GM23338 (cell line): ENCODE results near the gene TERC. TPM values are rescaled to one million over a fixed set of nuclear protein-coding genes. Genes with fewer than 3 reads are reported as not detected.

Experiments
- ATAC-seq: fragments of 200-7000 bp; cut with Tn5 transposase; 3 replicates; pipeline ENCODE4 v1.9.1; 2020
- DNase-seq: peaks from one replicate; pipeline ENCODE4 v3.0.0-alpha.2; 2015; ENCODE audit warnings: low spot score
- H2AFZ ChIP-seq: fragments of 200-600 bp; sonication (generic); 2 replicates; pipeline ENCODE4 v1.8.0; 2016; ENCODE audit warnings: antibody characterized with exemption, mild to moderate bottlenecking, moderate library complexity
- H3F3A ChIP-seq: fragments of 200-600 bp; sonication (generic); replicated peaks from 2 replicates; pipeline ENCODE4 v1.8.0; 2017; ENCODE audit warnings: antibody characterized with exemption, mixed run types, low read depth
- H3K27ac ChIP-seq: fragments of 200-600 bp; sonication (generic); 2 replicates; pipeline ENCODE4 v1.6.1; 2016; ENCODE audit warnings: low read depth
- H3K27me3 ChIP-seq: fragments of 200-600 bp; sonication (generic); 2 replicates; pipeline ENCODE4 v1.8.0; 2016; ENCODE audit warnings: mild to moderate bottlenecking, mixed run types, moderate library complexity; ENCODE audit not compliant: insufficient read depth
- H3K36me3 ChIP-seq: fragments of 200-600 bp; sonication (generic); 2 replicates; pipeline ENCODE4 v1.8.0; 2016; ENCODE audit warnings: mild to moderate bottlenecking; ENCODE audit not compliant: insufficient read depth
- H3K4me1 ChIP-seq: fragments of 200-600 bp; sonication (generic); 2 replicates; pipeline ENCODE4 v1.8.0; 2016; ENCODE audit warnings: mild to moderate bottlenecking, moderate library complexity; ENCODE audit not compliant: insufficient read depth
- H3K4me2 ChIP-seq: fragments of 200-600 bp; sonication (generic); 2 replicates; pipeline ENCODE4 v1.7.1; 2017; ENCODE audit warnings: mixed run types
- H3K4me3 ChIP-seq: fragments of 200-600 bp; sonication (generic); 2 replicates; pipeline ENCODE4 v1.6.1; 2016; ENCODE audit warnings: mixed run types
- H3K79me2 ChIP-seq: fragments of 200-600 bp; sonication (generic); replicated peaks from 2 replicates; pipeline ENCODE4 v1.8.0; 2017; ENCODE audit warnings: mild to moderate bottlenecking; ENCODE audit not compliant: insufficient read depth
- H3K9me2 ChIP-seq: fragments of 200-600 bp; sonication (generic); 2 replicates; pipeline ENCODE4 v1.8.0; 2017; ENCODE audit not compliant: insufficient read depth
- H4K20me1 ChIP-seq: fragments of 200-600 bp; sonication (generic); replicated peaks from 2 replicates; pipeline ENCODE4 v1.8.0; 2017; ENCODE audit warnings: mild to moderate bottlenecking; ENCODE audit not compliant: insufficient read depth
- H3K27ac Mint-ChIP-seq: 2 replicates; pipeline ENCODE4 v1.8.0; 2020; ENCODE audit warnings: inconsistent platforms, mild to moderate bottlenecking, moderate library complexity, mixed read lengths
- H3K27me3 Mint-ChIP-seq: 3 replicates; pipeline ENCODE4 v1.8.0; 2022; ENCODE audit warnings: low read depth, mild to moderate bottlenecking, moderate library complexity, mixed read lengths, inconsistent platforms; ENCODE audit not compliant: insufficient read depth, poor library complexity
- H3K36me3 Mint-ChIP-seq: 3 replicates; pipeline ENCODE4 v1.8.0; 2021; ENCODE audit warnings: low read depth, mild to moderate bottlenecking, inconsistent platforms, moderate library complexity, mixed read lengths
- H3K4me1 Mint-ChIP-seq: 3 replicates; pipeline ENCODE4 v1.8.0; 2020; ENCODE audit warnings: mild to moderate bottlenecking, inconsistent platforms, mixed read lengths
- H3K4me3 Mint-ChIP-seq: 3 replicates; pipeline ENCODE4 v1.8.0; 2021; ENCODE audit warnings: moderate library complexity, mild to moderate bottlenecking, inconsistent platforms, mixed read lengths
- H3K9me3 Mint-ChIP-seq: 3 replicates; pipeline ENCODE4 v1.8.0; 2020; ENCODE audit warnings: moderate library complexity, mild to moderate bottlenecking, inconsistent platforms, mixed read lengths
- CTCF ChIP-seq, 2 experiments: fragments of 200-600 bp in 1 of 2; sonication (generic) in 1 of 2; conservative IDR thresholded peaks; 2 replicates each; pipeline versions ENCODE4 v1.5.1 to v1.6.1; 2016 to 2017; ENCODE audit warnings: antibody characterized with exemption in 2 of 2, low read depth in 2 of 2, mild to moderate bottlenecking in 2 of 2, moderate library complexity in 1 of 2
- EZH2 ChIP-seq: fragments of 200-600 bp; sonication (generic); IDR thresholded peaks from one replicate; pipeline ENCODE4 v1.8.0; 2017; ENCODE audit warnings: antibody characterized with exemption, mild to moderate bottlenecking, low read depth; ENCODE audit not compliant: unreplicated experiment
- POLR2AphosphoS5 ChIP-seq: IDR thresholded peaks from 2 replicates; pipeline ENCODE4 v1.6.1; 2016; ENCODE audit warnings: antibody characterized with exemption, low read depth
- ZNF114 ChIP-seq: fragments of 250-450 bp; sonication (Bioruptor Pico); IDR thresholded peaks from 2 replicates; pipeline ENCODE4 v1.5.0; 2020; ENCODE audit warnings: mild to moderate bottlenecking, moderate library complexity
- ZNF331 ChIP-seq: fragments of 250-450 bp; sonication (Bioruptor Pico); IDR thresholded peaks from 2 replicates; pipeline ENCODE4 v1.5.0; 2020; ENCODE audit warnings: low read depth, mild to moderate bottlenecking, moderate library complexity
- ZNF462 ChIP-seq: fragments of 250-450 bp; sonication (Bioruptor Pico); IDR thresholded peaks from 2 replicates; pipeline ENCODE4 v1.5.0; 2020; ENCODE audit warnings: mild to moderate bottlenecking, moderate library complexity
- polyA plus RNA-seq: library from polyadenylated mRNA; unstranded; fragments of >200 nt; fragmentation: Nextera tagmentation; extraction: Ambion mirVana; gene quantifications from 2 replicates; pipeline ENCODE4 v1.2.1, GENCODE V29; 2016
- total RNA-seq: library from RNA; depleted of rRNA; stranded (reverse); fragments of >200 nt; shearing (Covaris generic); gene quantifications from 2 replicates; pipeline ENCODE4 v1.2.3, GENCODE V29; 2014

Gene TERC
- total and polyA plus RNA-seq, 2 experiments from 2014 or later: 1.7 to 206 TPM

- TF ChIP-seq ZNF462 (CRISPR knock-in tag): no peak
Observed at GRCh38 chr3:169813757-169814517, 49.1 kb upstream of the TERC start (continued).

GRCh38 chr3:169813278-169813677, 48.4 kb upstream of the TERC start:
- H3K9me2 ChIP-seq: no peaks in the 10 kb centered on the region
- Mint-ChIP-seq H3K36me3 (no peaks in the 10 kb centered on the region), H3K9me3 (peaks cover 13% of the 10 kb centered on the region; the same call in 2 of the 3 replicates), H3K27ac (no peak overlapping the region), H3K27me3 (peaks cover 18% of the 10 kb centered on the region), H3K4me3 (peak overlapping the region; percentile 78), H3K4me1 (peaks cover 25% of the 10 kb centered on the region)
- H3K79me2 ChIP-seq: no peaks in the 10 kb centered on the region
- H3K4me3 ChIP-seq: peak overlapping the region; percentile 81
- peaks cover 12% of the 10 kb centered on the region; the same call in 1 of the 2 replicates for H3K27me3 ChIP-seq
- H3K4me2 ChIP-seq: peak overlapping the region; percentile 96
- no peaks in the 10 kb centered on the region for H4K20me1 ChIP-seq
- H3K4me1 ChIP-seq: peaks cover 20% of the 10 kb centered on the region
- ATAC-seq (no peak), DNase-seq (no peak)
- no peak overlapping the region for H3K27ac ChIP-seq
- H2AFZ ChIP-seq: peak overlapping the region; percentile 98
- H3F3A ChIP-seq: no peaks in the 10 kb centered on the region
- H3K36me3 ChIP-seq: no peaks in the 10 kb centered on the region
- TF ChIP-seq EZH2 (no peak), ZNF462 (CRISPR knock-in tag) (no peak), ZNF331 (no peak), CTCF (conservative IDR thresholded peaks at IDR 0.05; ENCODE audit: low read depth in 2 of 2) (no peak), POLR2AphosphoS5 (no peak), ZNF114 (no peak)
